GM21390 (cell line): Measurements from ENCODE around the gene HAS3.
"Not testable (repeated sequence)": the region's sequence is repeated elsewhere in the genome, so short reads cannot be mapped to it uniquely, and the experiment has no call there.

ENCODE experiments used
- ATAC-seq: cut with Tn5 transposase; IDR thresholded peaks from one replicate; pipeline ENCODE4 v1.9.1; 2021; ENCODE audit not compliant: unreplicated experiment

The HAS3 gene

GRCh38 chr16:69141014-69141413 lies 35.6 kb downstream of the HAS3 start:
- ATAC-seq, result no peak

DNA sequence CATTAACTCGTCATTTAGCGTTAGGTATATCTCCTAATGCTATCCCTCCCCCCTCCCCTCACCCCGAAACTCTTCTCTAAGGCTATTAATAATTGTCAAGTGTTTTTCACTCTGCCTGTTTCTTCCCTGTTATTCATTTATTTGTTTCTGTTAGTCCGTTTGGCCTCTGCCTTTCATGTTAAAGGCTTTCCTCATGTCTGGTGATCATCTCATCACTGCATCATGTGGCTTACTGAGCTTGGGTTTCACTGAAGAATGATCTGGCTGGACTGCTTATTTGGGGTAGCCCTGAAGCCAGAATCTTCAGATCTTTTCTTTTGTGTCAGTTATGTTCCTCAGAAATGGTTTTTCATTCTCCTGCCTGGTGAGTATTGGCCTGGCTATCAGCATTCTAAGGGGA lies 36.5 kb downstream of the HAS3 start:
- no peak for ATAC-seq

DNA sequence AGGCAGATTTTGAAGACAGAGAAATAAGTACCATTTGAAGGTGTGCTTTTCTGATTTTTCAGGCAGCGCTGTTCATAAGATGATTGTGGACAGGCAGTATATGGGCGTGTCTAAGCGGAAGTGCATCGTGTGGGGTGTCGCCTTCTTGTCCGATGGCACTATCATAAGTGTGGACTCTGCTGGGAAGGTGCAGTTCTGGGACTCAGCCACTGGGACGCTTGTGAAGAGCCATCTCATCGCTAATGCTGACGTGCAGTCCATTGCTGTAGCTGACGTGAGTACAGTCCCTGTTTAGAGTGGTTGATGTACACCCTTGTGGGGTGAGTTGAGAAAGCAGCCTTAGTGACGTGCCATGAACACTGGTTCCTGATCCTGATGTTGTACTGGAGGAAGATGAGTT lies 37.7 kb downstream of the HAS3 start:
- ATAC-seq, result no peak

- no peak for ATAC-seq
Measured at GRCh38 chr16:69145658-69146057, 40.2 kb downstream of the HAS3 start.

DNA sequence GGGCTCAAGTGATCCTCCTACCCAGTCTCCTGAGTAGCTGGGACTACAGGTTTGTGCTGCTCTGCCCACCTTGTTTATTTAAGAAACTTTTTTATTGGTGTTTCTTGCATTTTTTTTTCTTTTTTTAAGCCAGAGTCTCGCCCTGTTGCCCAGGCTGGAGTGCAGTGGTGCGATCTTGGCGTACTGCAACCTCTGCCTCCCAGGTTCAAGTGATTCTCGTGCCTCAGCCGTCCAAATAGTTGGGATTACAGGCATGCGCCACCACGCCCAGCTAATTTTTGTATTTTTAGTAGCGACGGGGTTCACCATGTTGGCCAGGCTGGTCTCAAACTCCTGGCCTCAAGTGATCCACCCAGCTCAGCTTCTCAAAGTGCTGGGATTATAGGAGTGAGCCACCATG lies 44.2 kb downstream of the HAS3 start:
- ATAC-seq, result not testable (repeated sequence)

DNA sequence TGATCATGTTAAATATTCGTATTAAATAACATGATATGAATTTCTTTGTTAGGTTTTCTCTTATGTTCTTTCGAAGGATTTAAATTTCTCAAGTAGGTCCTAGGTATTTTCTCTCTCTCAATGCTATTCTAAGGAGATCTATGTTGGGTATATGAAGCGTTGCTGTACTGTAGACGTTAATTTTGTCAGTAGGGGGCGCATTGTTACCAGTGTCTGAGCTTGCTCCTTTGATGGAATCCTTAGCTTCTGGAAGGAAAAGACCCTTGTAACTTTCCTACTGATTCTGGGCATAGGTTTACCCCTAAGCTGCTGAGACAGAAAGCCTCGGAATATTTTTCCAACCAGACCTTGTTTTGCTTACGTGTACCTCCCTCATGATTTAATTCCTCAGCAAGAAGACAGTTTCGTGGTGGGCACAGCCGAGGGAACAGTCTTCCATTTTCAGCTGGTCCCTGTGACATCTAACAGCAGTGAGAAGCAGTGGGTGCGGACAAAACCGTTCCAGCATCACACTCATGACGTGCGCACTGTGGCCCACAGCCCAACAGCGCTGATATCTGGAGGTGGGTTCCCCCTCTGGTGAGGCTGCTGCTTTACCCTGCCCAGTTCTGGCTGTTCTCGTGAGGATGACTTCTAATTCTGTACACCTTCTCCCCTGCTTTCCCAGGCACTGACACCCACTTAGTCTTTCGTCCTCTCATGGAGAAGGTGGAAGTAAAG lies 44.9 kb downstream of the HAS3 start:
- no peak for ATAC-seq

DNA sequence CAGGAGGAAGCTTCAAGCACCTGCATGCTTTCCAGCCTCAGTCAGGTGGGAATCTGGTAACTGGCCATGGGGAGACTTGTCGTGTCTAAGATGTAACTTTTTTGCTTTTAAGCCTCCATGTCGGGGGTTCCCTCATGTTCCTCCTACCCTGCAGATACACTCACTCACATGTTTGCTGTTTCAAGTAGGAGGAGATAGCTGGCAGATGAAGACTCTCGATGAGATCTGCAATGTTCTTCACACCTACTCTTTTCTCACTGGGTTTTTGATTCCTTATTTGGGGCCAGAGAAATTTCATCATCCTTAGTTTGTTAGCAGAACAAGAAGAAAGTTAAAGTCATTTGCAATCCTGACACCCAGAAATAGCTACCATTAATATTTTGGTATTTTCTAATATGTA lies 51.7 kb downstream of the HAS3 start:
- no peak for ATAC-seq

- no peak for ATAC-seq
Measured at GRCh38 chr16:69160192-69160591, 54.7 kb downstream of the HAS3 start.

- ATAC-seq, result no peak
Measured at GRCh38 chr16:69165584-69165983, 60.1 kb downstream of the HAS3 start.

DNA sequence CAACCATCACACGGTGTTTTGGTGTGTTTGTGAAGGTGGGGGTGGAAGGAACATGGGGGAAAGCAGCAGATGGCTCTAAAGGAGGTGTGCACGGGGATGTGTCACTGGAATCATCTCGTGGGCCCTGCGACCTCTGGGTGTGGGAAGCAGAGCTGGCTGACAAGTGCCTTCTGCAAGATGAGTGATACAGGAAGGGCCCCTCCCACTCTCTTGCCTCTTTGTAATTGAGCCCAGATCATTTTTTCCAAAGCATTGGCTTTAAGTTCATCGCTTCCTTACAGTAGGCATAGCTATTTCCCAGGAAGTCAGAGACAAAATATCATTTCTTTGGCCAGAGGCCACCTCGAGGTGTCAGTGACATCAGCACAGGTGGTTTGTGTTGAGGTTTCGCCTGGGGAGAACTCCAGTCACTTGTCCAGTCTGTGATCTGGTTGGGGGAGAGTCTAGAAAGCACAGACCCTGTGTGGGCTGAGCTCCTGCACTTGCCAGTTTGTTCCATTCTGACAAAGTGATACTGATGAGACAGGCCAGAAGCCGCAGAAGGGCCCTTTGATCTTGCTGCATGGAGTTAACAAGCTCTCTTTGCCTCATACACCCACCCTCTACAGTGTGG lies 60.9 kb downstream of the HAS3 start:
- ATAC-seq, result no peak

GRCh38 chr16:69166946-69167930 lies 61.8 kb downstream of the HAS3 start:
- ATAC-seq, result no peak
